Measurements from ENCODE around the gene TIAM2.

- TF ChIP-seq POLR2A (IDR thresholded peaks at IDR 0.05; ENCODE audit: low read length) (no peak), GATA1 (IDR thresholded peaks at IDR 0.05; ENCODE audit: low read depth, low read length) (no peak)
Observed at GRCh38 chr6:154996841-154997311, 1.8 kb downstream of the TIAM2 start.

Data from erythroblast (primary cell).